GM21619 (cell line): Measurements from ENCODE around the gene NTM.

Experiments used
- ATAC-seq: cut with Tn5 transposase; IDR thresholded peaks from one replicate; pipeline ENCODE4 v1.9.1; 2021; ENCODE audit not compliant: unreplicated experiment

The NTM gene

GRCh38 chr11:131458421-131458820 is 88.0 kb downstream of the NTM start:
- no peak for ATAC-seq

GRCh38 chr11:131460931-131461330 is 90.5 kb downstream of the NTM start:
- no peak for ATAC-seq

- no peak for ATAC-seq
Observed at GRCh38 chr11:131462622-131463021, 92.2 kb downstream of the NTM start.

- ATAC-seq = no peak
Observed at GRCh38 chr11:131463162-131463561, 92.7 kb downstream of the NTM start.

GRCh38 chr11:131463649-131464425 is 93.4 kb downstream of the NTM start:
- no peak for ATAC-seq

- no peak for ATAC-seq
Observed at GRCh38 chr11:131464461-131464860, 94.0 kb downstream of the NTM start.

GRCh38 chr11:131465039-131465438 is 94.6 kb downstream of the NTM start:
- ATAC-seq = no peak

- no peak for ATAC-seq
Observed at GRCh38 chr11:131465746-131466145, 95.3 kb downstream of the NTM start.

- ATAC-seq = no peak
Observed at GRCh38 chr11:131467645-131468394, 97.4 kb downstream of the NTM start.

- no peak for ATAC-seq
Observed at GRCh38 chr11:131468565-131468964, 98.2 kb downstream of the NTM start.

- ATAC-seq = no peak
Observed at GRCh38 chr11:131470216-131470925, 100.0 kb downstream of the NTM start.

- ATAC-seq = no peak
Observed at GRCh38 chr11:131471976-131472375, 101.6 kb downstream of the NTM start.

GRCh38 chr11:131474947-131475346 is 104.5 kb downstream of the NTM start:
- ATAC-seq = no peak

GRCh38 chr11:131476266-131476665 is 105.9 kb downstream of the NTM start:
- ATAC-seq = no peak

- no peak for ATAC-seq
Observed at GRCh38 chr11:131478341-131478740, 107.9 kb downstream of the NTM start.

- ATAC-seq = no peak
Observed at GRCh38 chr11:131481303-131481702, 110.9 kb downstream of the NTM start.

GRCh38 chr11:131481971-131482370 is 111.6 kb downstream of the NTM start:
- no peak for ATAC-seq

- ATAC-seq = no peak
Observed at GRCh38 chr11:131483453-131483852, 113.0 kb downstream of the NTM start.

GRCh38 chr11:131483877-131484276 is 113.5 kb downstream of the NTM start:
- no peak for ATAC-seq

- ATAC-seq = no peak
Observed at GRCh38 chr11:131486100-131486499, 115.7 kb downstream of the NTM start.

GRCh38 chr11:131486937-131487635 is 116.7 kb downstream of the NTM start:
- ATAC-seq = no peak
